ENCODE data around the gene NFYB. TPM values are rescaled to one million over a fixed set of nuclear protein-coding genes. Genes with fewer than 3 reads are reported as not detected.

NFYB gene
- total RNA-seq, 1 experiment from 2014 or later: 36.9 TPM

DNA sequence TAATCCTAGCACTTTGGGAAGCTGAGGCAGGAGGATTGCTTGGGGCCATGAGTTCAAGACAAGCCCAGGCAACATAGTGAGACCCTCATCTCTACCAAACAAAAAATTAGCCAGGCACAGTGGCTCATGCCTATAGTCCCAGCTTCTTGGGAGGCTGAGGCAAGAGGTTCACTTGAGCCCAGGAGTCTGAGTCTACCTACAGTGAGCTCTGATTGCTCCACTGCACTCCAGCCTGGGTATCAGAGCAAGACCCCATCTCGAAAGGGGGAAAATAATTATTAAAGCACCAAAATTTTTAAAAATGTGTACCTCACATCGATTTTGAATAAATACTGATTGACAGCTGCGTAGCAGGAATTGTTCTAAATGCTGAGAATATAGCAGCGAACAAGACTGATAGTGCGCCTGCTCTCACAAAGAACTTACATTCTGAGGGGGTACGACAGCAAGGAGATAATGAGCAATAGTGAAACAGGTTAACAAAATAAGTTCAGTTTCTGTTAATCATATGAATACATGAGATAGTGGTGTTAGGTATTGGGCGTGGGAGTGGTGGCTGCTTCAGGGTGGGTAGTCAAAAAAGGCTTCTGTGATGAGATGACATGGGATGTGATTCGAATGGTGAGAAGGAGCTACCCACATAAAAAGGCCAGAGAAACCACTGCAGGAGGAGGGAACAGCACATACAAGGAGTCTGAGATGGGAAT lies 54.1 kb downstream of the NFYB start:
- no peaks in the 10 kb centered on the region for H3K9me3 ChIP-seq
- H3K36me3 Mint-ChIP-seq (ENCODE audit: insufficient read depth, unreplicated experiment): no peaks in the 10 kb centered on the region
- no peaks in the 10 kb centered on the region for H3K4me1 ChIP-seq
- H3K4me3 Mint-ChIP-seq (ENCODE audit: unreplicated experiment): no peak overlapping the region
- no peak overlapping the region for H3K4me3 ChIP-seq (ENCODE audit: low read depth, low read length)
- no peaks in the 10 kb centered on the region for H3K27me3 ChIP-seq (replicated peaks; ENCODE audit: control insufficient read depth, insufficient read depth, low read length)
- no peak for DNase-seq
- ChIA-PET POLR2A (no interaction called here), CTCF (no interaction called here)
- no TSS peak for BruUV-seq (replicated peaks)
- no peaks in the 10 kb centered on the region for H3K27me3 Mint-ChIP-seq (ENCODE audit: insufficient read depth, unreplicated experiment)
- intact Hi-C loops (cut with micrococcal nuclease; ENCODE audit: unreplicated experiment): no loop called here
- H3K36me3 ChIP-seq (ENCODE audit: control insufficient read depth, insufficient read depth, low read length): no peaks in the 10 kb centered on the region
- H3K27ac Mint-ChIP-seq (ENCODE audit: unreplicated experiment): no peak overlapping the region
- H3K9me3 Mint-ChIP-seq (ENCODE audit: unreplicated experiment): no peaks in the 10 kb centered on the region
- TF ChIP-seq, protein P1, sequence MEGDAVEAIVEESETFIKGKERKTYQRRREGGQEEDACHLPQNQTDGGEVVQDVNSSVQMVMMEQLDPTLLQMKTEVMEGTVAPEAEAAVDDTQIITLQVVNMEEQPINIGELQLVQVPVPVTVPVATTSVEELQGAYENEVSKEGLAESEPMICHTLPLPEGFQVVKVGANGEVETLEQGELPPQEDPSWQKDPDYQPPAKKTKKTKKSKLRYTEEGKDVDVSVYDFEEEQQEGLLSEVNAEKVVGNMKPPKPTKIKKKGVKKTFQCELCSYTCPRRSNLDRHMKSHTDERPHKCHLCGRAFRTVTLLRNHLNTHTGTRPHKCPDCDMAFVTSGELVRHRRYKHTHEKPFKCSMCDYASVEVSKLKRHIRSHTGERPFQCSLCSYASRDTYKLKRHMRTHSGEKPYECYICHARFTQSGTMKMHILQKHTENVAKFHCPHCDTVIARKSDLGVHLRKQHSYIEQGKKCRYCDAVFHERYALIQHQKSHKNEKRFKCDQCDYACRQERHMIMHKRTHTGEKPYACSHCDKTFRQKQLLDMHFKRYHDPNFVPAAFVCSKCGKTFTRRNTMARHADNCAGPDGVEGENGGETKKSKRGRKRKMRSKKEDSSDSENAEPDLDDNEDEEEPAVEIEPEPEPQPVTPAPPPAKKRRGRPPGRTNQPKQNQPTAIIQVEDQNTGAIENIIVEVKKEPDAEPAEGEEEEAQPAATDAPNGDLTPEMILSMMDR (IDR thresholded peaks at IDR 0.05; ENCODE audit: insufficient read depth in 1 of 2, low read depth in 1 of 2, low read length in 1 of 2, severe bottlenecking in 1 of 2, unreplicated experiment in 1 of 2): no peak
- H3K4me1 Mint-ChIP-seq (ENCODE audit: low read depth, unreplicated experiment): no peaks in the 10 kb centered on the region

DNA sequence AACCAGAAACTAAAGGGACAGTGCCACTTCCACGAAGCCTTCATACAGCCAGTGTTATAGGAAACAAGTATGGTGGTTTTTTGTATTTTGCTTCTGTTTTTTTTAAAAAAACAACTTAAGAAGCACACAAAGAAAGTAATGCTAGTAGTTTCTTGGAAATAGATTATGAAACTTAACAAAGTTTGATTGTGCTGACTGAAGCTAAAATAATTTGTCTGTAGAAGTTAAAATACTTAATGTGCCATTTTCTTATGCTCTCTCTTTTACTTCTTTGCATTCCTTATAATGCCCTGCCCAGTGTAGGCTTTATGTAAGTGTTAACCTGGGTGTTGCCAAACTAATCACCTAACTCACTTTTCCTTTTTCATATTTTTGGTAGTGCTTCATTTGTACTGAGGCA lies 57.2 kb downstream of the NFYB start:
- no peak overlapping the region for H3K4me3 ChIP-seq (ENCODE audit: low read depth, low read length)
- Mint-ChIP-seq H3K9me3 (ENCODE audit: unreplicated experiment) (no peaks in the 10 kb centered on the region), H3K36me3 (ENCODE audit: insufficient read depth, unreplicated experiment) (no peaks in the 10 kb centered on the region), H3K27ac (ENCODE audit: unreplicated experiment) (no peak overlapping the region), H3K4me3 (ENCODE audit: unreplicated experiment) (no peak overlapping the region), H3K27me3 (ENCODE audit: insufficient read depth, unreplicated experiment) (no peaks in the 10 kb centered on the region), H3K4me1 (ENCODE audit: low read depth, unreplicated experiment) (no peaks in the 10 kb centered on the region)
- CTCF ChIA-PET: no interaction called here
- TF ChIP-seq, protein P1 (IDR thresholded peaks at IDR 0.05; ENCODE audit: insufficient read depth in 1 of 2, low read depth in 1 of 2, low read length in 1 of 2, severe bottlenecking in 1 of 2, unreplicated experiment in 1 of 2): no peak
- H3K4me1 ChIP-seq: no peaks in the 10 kb centered on the region
- H3K27me3 ChIP-seq (replicated peaks; ENCODE audit: control insufficient read depth, insufficient read depth, low read length): no peaks in the 10 kb centered on the region
- intact Hi-C loops (cut with micrococcal nuclease; ENCODE audit: unreplicated experiment): no loop called here
- H3K9me3 ChIP-seq: no peaks in the 10 kb centered on the region
- no TSS peak for BruUV-seq (replicated peaks)
- POLR2A ChIA-PET: no interaction called here
- no peak for DNase-seq
- no peaks in the 10 kb centered on the region for H3K36me3 ChIP-seq (ENCODE audit: control insufficient read depth, insufficient read depth, low read length)

DNA sequence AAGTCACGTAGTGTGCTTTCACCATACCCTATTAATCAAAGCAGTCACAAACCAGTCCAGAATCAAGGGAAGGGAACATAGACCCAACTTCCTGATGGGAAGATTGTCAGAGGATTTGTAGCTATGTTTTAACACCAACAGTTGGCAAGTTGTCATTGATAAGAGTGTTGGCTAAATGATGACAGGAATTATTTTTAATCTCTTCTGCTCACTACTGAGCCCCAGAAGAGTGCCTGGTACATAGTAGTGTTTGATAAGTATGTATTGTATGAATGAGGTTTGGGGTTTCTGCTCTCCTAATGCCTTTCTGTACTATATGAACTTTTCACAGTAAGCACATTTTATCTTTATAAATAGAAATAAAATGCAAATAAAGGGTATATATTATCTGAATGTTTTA lies 59.0 kb downstream of the NFYB start:
- Mint-ChIP-seq H3K4me3 (ENCODE audit: unreplicated experiment) (no peak overlapping the region), H3K27ac (ENCODE audit: unreplicated experiment) (no peak overlapping the region), H3K36me3 (ENCODE audit: insufficient read depth, unreplicated experiment) (no peaks in the 10 kb centered on the region), H3K4me1 (ENCODE audit: low read depth, unreplicated experiment) (no peaks in the 10 kb centered on the region), H3K27me3 (ENCODE audit: insufficient read depth, unreplicated experiment) (no peaks in the 10 kb centered on the region), H3K9me3 (ENCODE audit: unreplicated experiment) (no peaks in the 10 kb centered on the region)
- BruUV-seq (replicated peaks): no TSS peak
- ChIA-PET POLR2A (no interaction called here), CTCF (interaction anchor here (0.5 kb wide), 1 partner anchor 331 kb away, joined by 3 read pairs; no protein-coding TSS in a partner anchor)
- Histone ChIP-seq H3K36me3 (ENCODE audit: control insufficient read depth, insufficient read depth, low read length) (no peaks in the 10 kb centered on the region), H3K27me3 (replicated peaks; ENCODE audit: control insufficient read depth, insufficient read depth, low read length) (no peaks in the 10 kb centered on the region), H3K9me3 (no peaks in the 10 kb centered on the region), H3K4me1 (no peaks in the 10 kb centered on the region), H3K4me3 (ENCODE audit: low read depth, low read length) (no peak overlapping the region)
- intact Hi-C loops (cut with micrococcal nuclease; ENCODE audit: unreplicated experiment): no loop called here
- no peak for DNase-seq
- TF ChIP-seq, protein P1 (IDR thresholded peaks at IDR 0.05; ENCODE audit: insufficient read depth in 1 of 2, low read depth in 1 of 2, low read length in 1 of 2, severe bottlenecking in 1 of 2, unreplicated experiment in 1 of 2): no peak
